Measurements from ENCODE around the gene RIC1.
"Not testable (repeated sequence)": the region's sequence is repeated elsewhere in the genome, so short reads cannot be mapped to it uniquely, and the experiment has no call there.

RIC1 gene

DNA sequence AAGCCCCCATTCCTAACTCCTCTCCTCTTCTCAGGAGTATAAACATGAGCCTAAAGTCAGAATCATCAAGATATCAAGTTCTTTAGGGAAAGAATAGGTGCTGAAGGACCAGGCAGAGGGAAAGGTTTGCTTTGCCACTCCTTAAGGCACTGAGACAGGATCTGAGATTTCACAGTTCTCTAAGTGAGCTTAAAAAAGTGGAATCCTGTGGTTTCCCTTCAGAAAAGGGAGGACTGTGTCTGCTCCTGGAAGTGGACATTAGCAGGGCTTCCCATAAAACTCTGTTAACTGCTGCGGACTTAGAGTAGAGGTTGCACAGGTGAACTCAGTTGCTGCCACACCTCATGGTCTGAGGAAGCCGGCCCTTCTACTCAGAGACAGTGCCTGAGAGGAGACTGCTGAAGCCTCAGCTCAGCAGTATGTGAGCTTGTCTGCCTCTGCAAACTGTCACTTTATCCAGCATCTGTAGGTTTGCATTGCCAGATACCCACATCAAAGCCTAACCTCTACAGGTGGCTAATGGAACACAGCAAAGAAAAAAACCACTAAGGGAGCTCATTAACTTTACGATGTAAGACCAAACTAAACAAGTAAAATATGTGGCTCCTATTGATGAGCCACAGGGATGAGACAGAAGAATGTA is 42.9 kb downstream of the RIC1 start:
- no peak for DNase-seq (ENCODE audit: low spot score)

DNA sequence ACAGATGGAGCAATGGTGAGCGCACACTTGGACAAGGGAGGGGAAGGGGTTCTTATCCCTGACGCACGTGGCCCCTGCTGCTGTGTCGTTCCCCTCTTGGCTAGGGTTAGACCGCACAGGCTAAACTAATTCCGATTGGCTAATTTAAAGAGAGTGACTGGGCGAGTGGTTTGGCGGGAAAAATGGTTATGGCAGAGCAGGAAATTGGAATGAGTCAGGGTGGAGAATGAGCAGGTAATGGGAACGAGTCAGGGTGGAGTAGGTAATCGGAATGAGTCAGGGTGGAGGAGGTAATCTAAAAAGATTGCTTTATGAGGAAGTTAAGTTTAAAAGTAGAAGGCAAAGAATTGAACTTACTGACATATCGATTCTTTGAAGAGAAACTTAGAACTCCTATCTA is 46.1 kb downstream of the RIC1 start:
- not testable (repeated sequence) for DNase-seq (ENCODE audit: low spot score)

DNA sequence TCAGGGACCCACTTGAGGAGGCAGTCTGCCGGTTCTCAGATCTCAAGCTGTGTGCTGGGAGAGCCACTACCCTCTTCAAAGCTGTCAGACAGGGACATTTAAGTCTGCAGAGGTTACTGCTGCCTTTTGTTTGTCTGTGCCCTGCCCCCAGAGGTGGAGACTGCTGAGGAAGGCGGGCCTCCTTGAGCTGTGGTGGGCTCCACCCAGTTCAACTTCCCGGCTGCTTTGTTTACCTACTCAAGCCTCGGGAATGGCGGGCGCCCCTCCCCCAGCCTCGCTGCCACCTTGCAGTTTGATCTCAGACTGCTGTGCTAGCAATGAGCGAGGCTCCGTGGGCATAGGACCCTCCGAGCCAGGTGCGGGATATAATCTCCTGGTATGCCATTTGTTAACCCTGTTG is 54.7 kb downstream of the RIC1 start:
- not testable (repeated sequence) for DNase-seq (ENCODE audit: low spot score)

DNA sequence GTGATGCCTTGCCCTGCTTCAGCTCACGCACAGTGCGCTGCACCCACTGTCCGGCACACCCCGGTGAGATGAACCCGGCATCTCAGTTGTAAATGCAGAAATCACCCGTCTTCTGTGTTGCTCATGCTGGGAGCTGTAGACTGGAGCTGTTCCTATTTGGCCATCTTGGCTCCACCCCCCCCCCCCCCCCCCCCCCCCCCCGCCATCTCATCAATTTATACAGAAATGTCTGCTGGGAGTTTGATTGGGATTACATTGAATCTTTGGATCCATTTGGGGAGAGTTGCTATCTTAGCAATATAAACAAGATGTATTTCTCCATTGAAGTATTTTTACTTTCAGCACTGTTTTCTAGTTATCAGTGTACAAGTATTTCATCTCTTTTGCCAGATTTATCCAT is 55.2 kb downstream of the RIC1 start:
- DNase-seq (ENCODE audit: low spot score) = no peak

DNA sequence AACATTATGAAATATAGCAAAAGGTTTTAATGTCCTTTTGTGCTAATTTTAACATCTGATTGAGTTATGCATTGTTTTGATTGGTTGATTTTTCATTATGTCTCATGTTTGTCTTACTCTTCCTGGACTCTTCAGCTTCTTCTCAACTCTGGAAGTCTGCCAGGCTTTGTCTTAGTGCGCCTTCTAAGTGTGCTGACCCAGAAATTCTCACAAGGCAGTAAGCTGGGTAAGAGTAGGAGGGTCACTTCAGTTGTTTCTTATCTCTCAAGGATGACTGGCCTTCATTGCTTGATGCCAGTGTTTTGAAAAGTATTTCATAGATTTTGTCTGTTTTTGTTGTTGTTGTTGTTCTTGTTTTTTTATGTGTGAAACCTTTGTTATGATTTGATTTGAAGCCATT is 59.2 kb downstream of the RIC1 start:
- DNase-seq (ENCODE audit: low spot score) = no peak

DNA sequence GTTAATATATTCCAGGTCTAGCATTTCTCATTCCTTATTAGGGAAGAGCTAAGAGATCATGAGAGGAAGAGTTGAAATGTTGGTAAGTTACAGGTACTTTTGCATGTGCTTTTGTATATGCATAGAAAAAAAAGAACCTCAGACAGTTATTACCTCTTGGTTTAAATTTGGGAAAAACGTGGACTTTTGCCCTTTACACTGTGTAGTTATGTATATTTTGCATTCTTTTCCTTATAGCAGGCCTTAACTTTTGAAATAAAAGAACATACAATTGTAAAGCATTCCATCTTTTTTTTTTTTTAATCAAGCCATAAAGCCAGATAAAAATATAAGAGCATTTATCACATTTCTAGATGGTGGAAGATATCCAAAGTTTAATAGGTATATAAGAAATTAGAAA is 61.4 kb downstream of the RIC1 start:
- no peak for DNase-seq (ENCODE audit: low spot score)

DNA sequence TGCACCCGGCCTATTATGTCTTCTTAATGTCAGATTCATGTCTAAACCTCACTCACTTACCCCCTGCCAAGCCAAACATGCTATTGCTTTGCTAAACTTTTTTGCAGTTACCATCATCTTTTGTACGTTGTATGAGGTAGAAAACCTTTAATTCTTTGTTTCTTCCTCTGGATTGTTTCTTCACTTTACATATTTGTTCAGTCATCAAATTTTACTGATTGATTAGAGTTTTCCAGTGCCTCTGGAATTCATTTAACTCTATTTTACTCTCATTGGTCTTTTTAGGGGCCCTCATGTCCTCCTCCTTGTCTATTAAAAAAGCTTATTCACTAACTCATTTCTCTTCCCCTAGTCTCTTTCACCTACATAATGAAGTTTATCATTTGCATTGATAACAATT is 67.0 kb downstream of the RIC1 start:
- DNase-seq (ENCODE audit: low spot score) = no peak

DNA sequence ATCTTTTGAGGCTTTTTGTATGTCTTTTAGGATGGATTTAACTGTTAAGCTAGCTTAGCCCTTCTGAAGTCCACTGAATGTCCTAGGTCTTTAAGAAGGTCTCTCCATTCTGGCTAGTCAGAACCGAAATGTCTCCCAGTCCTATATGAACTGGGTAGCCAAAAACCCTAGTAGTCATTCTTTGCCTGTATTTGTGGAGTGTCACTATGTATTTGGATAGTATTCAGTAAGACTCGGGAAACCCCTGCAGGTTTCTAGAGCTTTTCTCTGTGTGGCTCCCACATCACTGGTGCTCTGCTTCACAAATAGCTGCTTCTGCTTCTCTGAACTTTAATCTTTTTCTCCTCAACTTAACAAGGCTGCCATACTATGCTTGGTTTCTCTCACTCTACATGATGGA is 68.0 kb downstream of the RIC1 start:
- no peak for DNase-seq (ENCODE audit: low spot score)

DNA sequence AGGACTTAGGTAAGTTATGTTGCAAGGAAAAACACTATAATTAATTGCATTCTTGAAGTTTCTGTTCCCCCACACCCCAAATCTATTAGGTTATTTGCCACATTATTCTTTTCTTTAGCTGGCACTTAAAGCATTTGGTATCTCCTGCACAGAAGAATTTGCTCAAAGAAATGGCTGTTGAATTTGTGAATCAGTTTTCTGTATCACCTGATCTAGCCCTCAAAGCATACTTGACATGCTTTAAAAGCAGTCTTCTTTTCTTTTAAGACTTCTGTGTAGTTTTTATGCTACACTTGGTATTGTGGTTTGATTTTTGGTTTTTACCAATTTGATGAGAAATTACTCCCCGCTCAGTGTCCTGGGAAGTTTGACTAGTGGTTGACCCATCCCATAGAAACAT is 69.1 kb downstream of the RIC1 start:
- no peak for DNase-seq (ENCODE audit: low spot score)

DNA sequence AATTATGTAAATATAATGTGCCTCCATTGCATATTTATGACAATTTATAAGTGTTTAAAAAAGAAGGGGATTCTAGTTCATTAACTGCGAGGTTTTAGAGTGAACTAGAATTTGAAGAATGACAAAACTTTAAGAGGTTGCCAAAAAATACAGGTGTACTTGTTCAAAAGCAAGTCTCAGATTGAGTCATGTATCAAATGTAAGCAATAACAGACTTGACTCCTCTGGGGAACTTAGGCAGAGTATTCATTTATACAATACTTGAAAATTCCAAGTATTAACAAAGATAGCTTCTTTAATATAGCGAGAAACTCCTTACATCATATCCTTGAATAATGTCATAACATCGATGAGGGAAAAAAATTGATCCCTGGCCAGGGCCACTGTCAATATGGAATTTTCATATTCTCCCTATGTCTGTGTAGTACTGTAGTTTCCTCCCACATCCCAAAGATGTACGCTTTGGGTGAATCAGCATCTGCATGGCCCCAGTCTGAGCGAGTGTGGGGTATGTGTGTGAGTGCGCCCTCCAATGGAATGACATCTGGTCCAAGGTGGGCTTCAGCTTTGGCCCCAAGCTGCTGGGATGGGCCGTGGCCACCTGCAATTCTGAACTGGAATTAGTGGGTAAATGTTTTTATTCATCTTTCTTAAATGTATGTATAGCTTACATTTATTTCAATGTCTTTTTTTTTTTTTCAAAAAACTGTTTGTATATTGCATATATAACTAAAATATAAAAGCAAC is 70.1 kb downstream of the RIC1 start:
- DNase-seq (ENCODE audit: low spot score) = no peak

DNA sequence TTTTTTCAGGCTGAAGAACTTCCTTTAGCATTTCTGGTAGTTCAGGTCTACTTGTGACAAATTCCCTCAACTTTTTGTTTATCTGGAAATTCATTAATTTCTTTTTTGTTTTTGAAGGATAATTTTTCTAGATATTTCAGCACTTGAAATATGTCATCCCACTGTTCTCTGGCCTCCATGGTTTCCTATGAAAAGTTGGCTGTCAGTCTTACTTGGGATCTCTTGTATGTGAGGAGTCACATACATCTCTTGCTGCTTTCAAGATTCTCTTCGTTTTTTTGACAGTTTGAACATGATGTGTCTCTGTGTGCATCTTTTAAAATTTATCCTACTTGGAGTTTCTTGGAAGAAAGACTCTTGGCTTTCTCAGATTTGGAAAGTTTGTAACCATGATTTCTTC is 79.5 kb downstream of the RIC1 start:
- DNase-seq (ENCODE audit: low spot score) = no peak

DNA sequence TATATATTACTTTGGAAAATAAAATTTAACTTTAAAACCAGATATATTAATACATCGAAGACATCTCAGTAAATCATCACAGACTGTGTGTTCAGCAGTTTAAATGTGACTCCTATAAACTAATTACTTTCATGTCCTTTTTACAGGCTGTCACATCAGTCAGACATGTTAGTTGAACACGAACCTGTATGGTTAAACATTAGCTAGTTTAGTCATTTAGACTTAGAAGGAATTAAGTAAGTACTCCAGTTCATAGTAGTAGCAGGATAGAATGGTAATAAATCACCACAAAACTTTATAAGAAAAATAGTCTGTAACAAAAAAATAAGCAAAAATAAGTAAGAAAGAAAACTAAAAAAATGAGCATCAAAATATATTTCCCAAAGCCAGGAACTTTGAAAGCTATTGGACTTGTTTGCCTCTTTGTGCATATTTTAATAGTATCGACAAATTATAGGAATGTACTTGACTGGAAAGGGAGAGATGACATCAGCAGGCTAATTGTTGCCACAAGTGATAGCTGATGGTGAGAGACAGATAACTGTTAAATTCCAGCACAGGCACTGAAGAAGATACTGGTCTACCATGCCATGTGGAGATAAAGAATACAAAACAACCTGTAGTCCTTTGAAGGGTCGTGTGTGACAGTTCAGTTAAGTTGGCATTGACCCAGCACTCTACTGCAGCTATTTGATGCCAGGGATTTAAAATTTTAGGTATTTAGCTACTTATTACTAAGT is 83.9 kb downstream of the RIC1 start:
- no peak for DNase-seq (ENCODE audit: low spot score)

DNA sequence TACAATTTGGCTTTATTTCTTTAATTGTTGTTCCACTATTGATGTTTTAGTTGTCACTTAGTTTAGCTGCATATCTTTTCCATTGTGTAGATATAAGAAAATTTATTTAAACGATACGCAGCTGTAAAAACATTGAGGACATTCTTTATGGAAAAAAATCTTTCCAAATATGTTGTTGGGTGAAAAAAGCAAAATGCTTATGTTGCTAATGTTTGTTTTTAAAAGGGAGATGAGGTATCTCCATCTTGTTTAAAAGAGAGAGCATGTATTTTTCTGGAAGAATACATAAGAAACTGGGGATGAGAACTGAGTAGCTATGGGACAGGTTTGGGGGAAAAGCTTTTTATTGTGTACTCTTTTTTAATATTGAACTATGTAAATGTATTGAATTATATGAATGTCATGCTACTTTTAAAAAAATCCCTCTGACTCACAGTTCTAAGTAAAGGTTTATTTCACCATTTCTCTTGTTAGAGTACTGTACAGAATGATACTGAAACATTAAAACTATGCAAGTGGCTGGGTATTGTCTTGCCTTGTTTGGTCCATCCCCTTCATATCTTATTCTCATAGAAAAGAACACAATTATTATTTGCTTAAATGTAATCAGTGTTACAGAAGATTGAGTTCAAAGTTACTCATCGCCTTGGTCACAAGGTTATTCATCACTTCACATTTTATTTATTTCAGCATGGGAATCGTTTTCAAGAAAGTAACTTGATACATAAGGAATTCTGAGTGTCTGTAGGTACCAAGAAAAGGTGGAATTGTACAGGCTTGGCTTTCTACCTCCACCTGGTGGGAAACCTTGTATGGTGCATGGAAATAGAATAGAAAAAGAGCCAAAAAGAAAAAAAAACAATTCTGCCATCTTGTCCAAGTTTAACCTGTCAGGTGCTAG is 85.8 kb downstream of the RIC1 start:
- no peak for DNase-seq (ENCODE audit: low spot score)

DNA sequence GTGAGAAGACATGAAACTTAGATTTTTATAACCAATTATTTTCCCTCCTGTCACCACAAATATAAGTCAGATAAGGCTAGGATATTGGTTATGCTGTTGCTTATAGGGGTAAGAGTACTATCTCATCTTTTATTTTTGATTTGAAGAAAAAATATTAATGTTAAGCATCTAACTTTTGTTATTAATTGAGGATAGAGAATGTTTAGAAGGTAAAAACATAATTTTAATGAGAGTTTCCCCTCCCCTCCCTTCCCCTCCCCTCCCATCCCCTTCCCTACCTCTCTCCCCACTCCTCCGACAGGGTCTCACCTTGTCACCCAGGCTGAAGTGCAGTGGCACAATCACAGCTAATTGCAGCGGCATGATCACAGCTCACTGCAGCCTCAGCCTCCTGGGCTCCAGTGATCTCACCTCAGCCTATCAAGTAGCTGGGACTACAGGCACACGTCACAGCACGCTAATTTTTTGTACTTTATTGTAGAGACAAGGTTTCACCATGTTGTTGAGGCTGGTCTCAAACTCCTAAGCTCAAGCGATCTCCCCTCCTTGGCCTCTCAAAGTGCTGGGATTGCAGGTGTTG is 86.7 kb downstream of the RIC1 start:
- no peak for DNase-seq (ENCODE audit: low spot score)

DNA sequence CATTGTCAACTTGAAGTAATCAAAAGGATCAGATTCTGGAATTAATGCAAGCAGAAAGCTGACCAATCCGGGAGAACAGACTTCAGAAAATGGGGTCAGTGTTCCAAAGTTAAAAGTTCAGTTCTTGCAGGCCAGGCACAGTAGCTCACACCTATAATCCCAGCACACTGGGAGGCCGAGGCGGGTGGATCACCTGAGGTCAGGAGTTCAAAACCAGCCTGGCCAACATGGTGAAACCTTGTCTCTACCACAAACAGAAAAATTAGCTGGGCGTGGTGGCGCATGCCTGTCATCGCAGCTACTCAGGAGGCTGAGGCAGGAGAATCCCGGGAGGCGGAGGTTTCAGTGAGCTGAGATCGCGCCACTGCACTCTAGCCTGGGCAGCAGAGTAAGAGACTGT is 88.5 kb downstream of the RIC1 start:
- not testable (repeated sequence) for DNase-seq (ENCODE audit: low spot score)

DNA sequence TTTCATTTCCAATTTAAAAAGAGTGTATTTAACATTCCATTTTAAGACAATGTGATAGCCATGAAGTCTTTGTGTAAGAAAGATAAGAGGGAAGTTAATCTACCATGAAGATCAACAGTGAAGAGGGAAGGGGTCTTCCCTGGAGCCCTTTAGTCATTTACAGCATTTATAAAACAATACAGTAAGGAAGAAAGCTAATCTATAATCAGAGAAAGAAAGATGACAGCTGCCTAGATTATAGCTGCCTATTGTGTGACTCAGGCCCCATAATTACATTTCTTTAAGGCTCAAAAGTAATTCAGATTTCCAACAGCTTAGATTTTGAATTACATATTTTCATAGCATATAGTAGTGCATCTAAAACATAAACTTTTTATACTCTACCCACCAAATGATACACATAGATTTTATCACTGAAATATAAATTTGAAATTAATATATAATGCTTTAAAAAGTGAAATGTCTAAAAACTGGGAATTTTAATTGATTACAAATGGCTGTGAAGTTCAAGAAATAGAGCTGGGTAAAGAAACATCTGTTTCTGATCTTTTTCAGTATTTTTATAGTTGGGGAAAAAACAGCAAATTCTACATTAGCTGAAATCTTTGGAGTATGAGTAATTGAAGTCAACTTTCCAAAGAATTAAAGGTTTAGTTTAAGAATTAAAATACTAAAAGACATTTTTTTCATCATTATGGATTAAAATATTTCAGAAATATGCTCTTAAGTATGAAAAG is 89.6 kb downstream of the RIC1 start:
- DNase-seq (ENCODE audit: low spot score) = no peak

DNA sequence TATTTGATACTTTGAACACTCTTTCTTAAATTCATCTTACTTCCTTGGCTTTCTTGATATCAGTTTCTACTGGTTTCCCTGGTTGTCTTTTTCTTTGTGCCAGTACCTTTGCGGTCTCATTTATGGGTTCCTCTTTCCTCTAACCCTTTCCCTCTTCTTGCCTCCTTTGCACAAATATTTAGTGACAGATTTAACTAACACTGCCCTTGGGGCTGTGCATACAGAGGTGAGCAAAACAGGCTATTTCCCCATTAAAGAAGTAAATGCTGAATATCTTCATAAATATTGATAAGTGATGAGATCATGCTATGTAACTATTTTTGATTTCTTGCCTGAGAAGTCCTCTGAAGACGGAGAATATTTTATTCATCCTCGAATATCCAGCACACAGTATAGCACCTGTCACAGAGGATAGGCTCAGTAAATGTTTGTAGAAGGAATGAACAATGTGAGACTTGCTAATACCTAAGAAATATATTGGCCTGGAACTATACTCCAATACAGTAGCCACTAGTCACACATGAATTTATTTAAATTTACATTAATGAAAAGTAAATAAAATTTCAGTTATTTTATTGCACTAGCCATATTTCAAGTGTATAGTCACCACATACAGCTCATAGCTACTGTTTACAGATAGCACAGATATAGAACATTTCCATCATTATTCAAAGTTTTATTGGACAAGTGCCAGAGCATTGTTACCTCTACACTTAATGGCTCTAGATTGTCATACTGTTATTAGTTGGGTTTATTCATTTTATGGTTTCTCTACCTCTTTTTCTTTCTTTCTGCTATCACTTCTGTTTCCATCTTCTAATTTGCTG is 90.4 kb downstream of the RIC1 start:
- no peak for DNase-seq (ENCODE audit: low spot score)

DNA sequence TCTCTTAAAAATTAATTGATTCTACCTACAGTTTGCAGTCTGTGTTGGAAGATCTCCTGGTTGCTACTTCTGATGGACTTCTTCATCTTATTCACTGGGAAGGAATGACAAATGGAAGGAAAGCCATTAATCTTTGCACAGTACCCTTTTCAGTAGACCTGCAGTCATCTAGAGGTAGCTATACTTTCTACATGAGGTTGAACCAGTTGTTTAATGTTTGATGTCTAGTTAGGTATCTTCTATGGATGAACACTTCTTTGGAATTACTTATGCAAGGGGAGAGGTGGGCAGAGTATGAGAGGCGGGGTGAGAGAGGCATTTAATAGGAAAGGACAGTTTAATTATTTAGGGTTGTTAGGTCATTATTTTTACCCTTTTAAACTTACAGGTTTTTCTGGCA is 91.2 kb downstream of the RIC1 start:
- DNase-seq (ENCODE audit: low spot score) = no peak

DNA sequence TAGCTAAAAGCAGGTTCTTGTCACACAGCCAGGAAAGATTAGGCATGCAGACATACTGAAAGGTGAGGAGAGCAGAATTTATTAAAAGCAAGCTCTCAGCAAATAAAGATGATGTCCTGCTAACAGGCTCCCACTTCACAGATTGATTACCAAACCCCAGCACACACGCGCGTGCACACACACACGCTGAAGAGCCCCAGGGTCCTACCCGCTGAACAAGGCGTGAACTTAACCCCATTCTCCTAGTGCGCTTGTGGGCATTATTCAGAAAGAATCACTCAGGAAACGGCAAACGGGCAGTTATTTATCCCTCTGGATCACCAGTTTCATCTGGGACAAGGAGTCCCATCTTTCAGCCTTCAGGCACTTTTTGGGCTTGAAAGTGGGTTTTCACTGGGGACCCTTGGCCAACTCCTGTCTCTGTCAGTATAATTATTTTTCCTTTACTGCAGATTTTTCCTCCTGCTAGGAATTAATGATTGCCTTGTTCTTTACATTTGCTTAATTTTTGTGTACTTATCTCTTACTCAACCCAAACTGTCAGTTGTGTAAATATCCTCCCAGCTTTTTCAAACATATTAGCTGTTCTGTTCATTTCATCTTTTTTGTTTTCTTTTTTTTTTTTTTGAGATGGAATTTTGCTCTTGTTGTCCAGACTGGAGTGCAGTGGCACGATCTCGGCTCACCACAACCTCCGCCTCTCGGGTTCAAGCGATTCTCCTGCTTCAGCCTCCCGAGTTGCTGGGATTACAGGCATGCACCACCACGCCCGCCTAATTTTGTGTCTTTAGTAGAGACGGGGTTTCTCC is 92.6 kb downstream of the RIC1 start:
- DNase-seq (ENCODE audit: low spot score) = no peak

Data from hematopoietic multipotent progenitor cell treated with erythropoietin and hydrocortisone succinate and interleukin-3 and kit ligand, for 17 days (in vitro differentiated cells).